ENCODE results near the gene CEP131. TPM values are rescaled to one million over a fixed set of nuclear protein-coding genes. Genes with fewer than 3 reads are reported as not detected.

Gene CEP131
- total and polyA plus RNA-seq, 2 of the 4 experiments (the other 2 are of a cell fraction) = 4.8 to 9.6 TPM

- Histone ChIP-seq H4K5ac (ENCODE audit: low read depth, low read length) (no peak overlapping the region), H3K79me1 (ENCODE audit: low read depth in 1 of 2, low read length in 2 of 2) (peaks cover 9 to 44% of the 10 kb centered on the region in 2 experiments), H3K27me3 (ENCODE audit: control insufficient read depth, insufficient read depth, low read length) (no peaks in the 10 kb centered on the region), H3K56ac (ENCODE audit: extremely low read depth, insufficient read depth, low read length) (no peak overlapping the region), H2BK15ac (ENCODE audit: low read depth, low read length) (no peak overlapping the region), H2BK5ac (ENCODE audit: low read depth, low read length, poor library complexity, severe bottlenecking) (no peak overlapping the region), H4K20me1 (ENCODE audit: insufficient read depth, low read length) (peaks cover 31% of the 10 kb centered on the region), H2AK5ac (ENCODE audit: low read depth, low read length) (no peak overlapping the region), H3K9me3 (ENCODE audit: control insufficient read depth, insufficient read depth, low read length) (no peaks in the 10 kb centered on the region), H3K23ac (ENCODE audit: low read depth, low read length) (no peak overlapping the region), H3K27ac (ENCODE audit: insufficient read depth, low read length) (no peak overlapping the region), H3K4ac (ENCODE audit: low read depth, low read length) (no peak overlapping the region), H3K9me1 (ENCODE audit: insufficient read depth, low read length) (0 out of 2 replicates have a peak, but pooled peaks cover 4% of the 10 kb centered on the region), H4K8ac (ENCODE audit: low read depth in 2 of 2, low read length in 2 of 2) (no peak overlapping the region), H2BK20ac (ENCODE audit: low read depth, low read length) (no peak overlapping the region), H2BK120ac (ENCODE audit: low read depth, low read length) (no peak overlapping the region), H3K4me3 (ENCODE audit: insufficient read depth, low read depth, low read length) (no peak overlapping the region), H3K36me3 (ENCODE audit: control insufficient read depth, insufficient read depth, low read length) (peaks cover 39% of the 10 kb centered on the region), H2AFZ (replicated peaks; ENCODE audit: low read length, poor library complexity) (no peak overlapping the region), H3K14ac (replicated peaks; ENCODE audit: low read depth, low read length) (no peak overlapping the region), H3K9ac (ENCODE audit: low read depth, low read length) (no peak overlapping the region), H4K91ac (ENCODE audit: insufficient read depth, low read depth, low read length) (no peak overlapping the region), H2AK9ac (replicated peaks; ENCODE audit: low read depth, low read length, poor library complexity) (no peak overlapping the region), H3K4me2 (ENCODE audit: low read depth, low read length) (no peak overlapping the region), H3K4me1 (ENCODE audit: control insufficient read depth, insufficient read depth, low read length) (peaks cover 5% of the 10 kb centered on the region; the same call in 1 of the 2 replicates), H3K18ac (ENCODE audit: low read depth, low read length) (no peak overlapping the region)
- BruUV-seq (replicated peaks) = no TSS peak
- CTCF ChIA-PET = no interaction called here
- intact Hi-C loops (cut with micrococcal nuclease) = no loop called here
- no peak for TF ChIP-seq USF2 (IDR thresholded peaks at IDR 0.05; ENCODE audit: low read depth, low read length)
- ATAC-seq (ENCODE audit: low read depth) (no peak), DNase-seq (no peak)
- WGBS, 2 experiments (ENCODE audit: extremely low coverage in 2 of 2, insufficient read length in 1 of 2) = 98% methylated on average over 7 of the region's 19 CpGs; no CpG with 5 or more reads in 1 of the 2 experiments
- in situ Hi-C loops (cut with MboI; ENCODE audit: low sequenced_read_pairs) = no loop called here
- dilution Hi-C loops (cut with HindIII; ENCODE audit: low sequenced_read_pairs, unreplicated experiment) = no loop called here
- POLR2A ChIA-PET (ENCODE audit: unreplicated experiment) = no interaction called here
Observed at GRCh38 chr17:81232616-81233241, 10.0 kb upstream of the CEP131 start.

Data from IMR-90 (cell line).